SHP77 (cell line): ENCODE measurements around the gene TGFB2.

ENCODE experiments used
- DNase-seq, 2 experiments: peaks; one replicate each; lab custom pipeline; 2025; lab: John Stamatoyannopoulos, UW

The TGFB2 gene

DNA sequence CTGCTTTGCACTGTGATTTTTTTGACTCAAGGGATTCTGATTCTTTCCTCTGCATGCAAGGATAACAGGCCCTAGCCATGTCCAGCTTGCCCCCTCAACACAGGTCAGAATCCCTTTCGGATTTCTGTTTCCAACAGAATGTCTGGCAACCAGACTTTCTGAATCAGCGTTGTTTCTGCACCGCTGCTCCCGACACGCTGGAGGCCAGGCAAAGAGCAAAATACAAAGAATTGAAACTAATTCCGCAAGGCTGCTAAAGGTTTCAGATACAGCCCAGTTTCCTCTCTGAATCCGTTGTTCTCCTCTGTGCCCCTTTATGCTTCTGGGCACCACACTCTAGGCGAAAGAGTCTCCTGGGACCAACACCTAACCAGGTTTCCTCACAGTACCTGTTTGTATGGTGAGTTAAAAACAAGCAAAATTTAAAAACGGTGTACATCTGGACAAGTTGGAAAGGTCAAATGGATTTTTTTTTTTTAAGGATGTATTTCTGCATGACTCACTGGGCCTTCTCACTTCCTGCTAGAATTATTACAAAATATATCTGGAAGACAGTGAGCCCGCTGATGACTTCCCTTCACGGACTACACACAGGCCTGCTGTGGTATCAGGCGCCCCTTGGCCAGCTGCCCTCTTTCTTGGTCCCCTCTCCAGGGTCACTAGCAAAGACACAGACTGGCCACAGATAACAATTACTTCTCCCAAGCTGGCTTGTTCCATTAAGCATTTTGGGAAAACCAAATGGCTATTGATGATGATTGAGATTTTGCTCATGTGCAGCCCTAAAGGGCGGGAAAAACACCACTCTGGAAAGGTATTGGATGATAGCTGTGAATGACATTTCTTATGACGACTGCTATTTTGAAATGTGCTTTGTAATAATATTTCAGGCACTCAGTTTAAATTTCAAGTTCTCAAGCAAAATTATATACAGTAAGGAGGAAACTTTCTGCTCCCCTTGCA is 118.3 kb downstream of the TGFB2 start:
- DNase-seq = no peak

GRCh38 chr1:218464871-218465270 is 119.7 kb downstream of the TGFB2 start:
- no peak for DNase-seq

- no peak for DNase-seq
Observed at GRCh38 chr1:218466341-218467010, 121.3 kb downstream of the TGFB2 start.

GRCh38 chr1:218467101-218468072 is 122.3 kb downstream of the TGFB2 start:
- no peak for DNase-seq

DNA sequence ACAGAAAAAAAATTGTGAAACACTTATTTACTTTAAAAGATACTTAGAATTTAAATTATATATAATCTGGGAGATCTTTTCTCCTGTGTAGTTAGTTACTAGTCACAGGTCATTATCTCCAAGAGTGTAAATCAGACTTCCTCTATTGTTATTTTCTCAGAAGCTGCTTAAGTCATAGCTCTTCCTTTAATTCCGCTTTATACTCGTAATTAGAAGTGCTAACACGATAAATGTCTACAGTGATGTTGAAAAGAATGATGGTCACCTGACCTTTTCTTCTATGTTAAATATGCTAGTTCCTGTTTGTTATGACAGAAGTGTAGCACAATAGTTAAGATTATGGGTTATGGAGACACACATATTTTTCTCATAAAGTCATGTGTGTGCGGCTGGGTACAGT is 123.6 kb downstream of the TGFB2 start:
- no peak for DNase-seq

DNA sequence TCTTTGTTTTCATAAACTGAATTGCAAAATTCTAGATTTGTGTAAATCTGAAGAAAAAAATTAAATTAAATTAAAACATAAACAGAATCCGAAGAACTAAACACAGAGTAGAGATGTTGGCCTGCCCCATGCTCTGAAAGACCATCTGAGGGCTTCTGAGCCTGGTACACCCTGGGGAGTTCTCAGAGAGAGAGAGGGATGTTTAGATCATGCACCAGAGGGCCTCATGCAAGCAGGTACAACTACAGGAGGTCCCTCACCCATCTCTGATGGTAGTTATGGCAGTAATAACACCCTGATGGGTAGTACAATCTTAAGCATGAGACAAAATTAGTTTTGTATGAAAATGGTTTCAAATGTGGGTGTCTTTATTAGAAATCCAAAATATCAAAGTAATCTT is 127.7 kb downstream of the TGFB2 start:
- no peak for DNase-seq

- DNase-seq = no peak
Observed at GRCh38 chr1:218473522-218473921, 128.4 kb downstream of the TGFB2 start.

DNA sequence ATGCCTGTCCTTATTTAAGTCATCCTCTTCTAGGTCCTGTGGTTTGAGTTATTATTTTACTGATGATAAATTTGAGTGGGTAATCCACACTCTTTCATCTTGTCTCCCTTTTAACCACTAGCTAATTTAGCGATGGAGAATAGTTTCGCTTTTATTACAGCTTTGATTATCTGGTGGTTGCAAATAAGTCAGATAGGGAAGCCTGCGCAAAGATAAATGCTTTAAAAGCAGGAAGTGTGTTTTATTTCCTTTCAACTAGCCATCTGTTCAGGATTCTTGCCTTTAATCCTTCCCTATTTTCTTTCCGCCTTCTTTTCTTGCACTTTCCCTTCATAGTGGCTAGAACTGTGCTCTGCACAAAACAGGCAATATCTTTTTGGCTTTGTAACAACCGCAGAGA is 129.0 kb downstream of the TGFB2 start:
- DNase-seq = no peak

DNA sequence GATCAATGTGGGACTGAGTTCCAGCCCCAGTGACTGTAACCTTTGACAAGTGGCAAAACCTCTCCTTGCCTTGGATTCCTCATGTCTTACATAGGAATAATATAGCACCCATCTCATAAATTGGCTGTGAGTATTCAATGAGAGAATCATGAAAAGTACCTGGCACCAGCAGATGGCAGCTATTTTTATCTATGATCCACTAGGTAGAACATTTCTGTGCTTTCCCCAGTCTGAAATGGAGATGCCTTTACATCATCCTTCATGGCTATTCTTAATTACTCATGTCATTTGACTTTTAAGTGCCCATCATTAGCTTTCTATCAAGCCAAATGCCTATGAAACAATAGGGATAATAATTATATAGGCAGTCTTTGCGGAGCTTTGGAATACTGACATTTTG is 130.1 kb downstream of the TGFB2 start:
- no peak for DNase-seq

DNA sequence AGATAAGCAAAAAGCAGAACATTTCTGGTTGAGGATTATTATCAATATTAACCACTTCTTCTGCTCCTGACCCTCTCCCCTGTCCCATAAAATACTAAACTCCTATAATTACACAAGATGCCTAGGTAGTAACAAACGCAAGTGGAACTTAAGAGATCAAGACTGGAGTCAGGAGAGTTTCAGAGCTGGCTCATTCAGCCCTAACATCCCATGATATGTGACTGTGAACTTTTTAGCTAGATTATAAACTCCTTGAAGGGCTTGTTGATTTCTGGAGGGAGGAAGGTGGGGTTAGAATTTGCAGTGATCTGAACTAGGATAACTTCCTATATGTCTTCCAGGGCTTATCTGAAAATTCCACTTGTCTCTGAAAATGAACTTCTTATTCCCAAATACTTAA is 130.6 kb downstream of the TGFB2 start:
- DNase-seq = no peak

DNA sequence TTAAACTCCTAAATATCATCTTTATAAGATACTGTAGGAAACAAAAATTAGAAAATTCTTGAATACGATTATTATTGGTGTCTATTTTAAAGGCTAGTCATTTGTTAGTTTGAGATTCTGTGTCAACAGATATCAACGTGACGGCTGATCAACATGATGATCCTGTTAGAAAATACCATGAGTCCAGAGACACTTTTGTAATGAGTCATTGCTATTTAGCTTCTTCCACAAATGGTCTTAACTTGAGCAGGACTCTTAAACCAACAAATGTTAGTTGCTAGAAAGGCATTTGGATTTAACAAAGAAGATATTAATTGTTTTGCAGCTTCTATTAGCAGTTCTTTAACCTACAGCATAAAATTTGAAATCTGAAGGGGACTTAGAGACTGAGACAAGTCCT is 131.2 kb downstream of the TGFB2 start:
- DNase-seq = no peak

GRCh38 chr1:218478336-218478735 is 133.2 kb downstream of the TGFB2 start:
- DNase-seq = no peak

DNA sequence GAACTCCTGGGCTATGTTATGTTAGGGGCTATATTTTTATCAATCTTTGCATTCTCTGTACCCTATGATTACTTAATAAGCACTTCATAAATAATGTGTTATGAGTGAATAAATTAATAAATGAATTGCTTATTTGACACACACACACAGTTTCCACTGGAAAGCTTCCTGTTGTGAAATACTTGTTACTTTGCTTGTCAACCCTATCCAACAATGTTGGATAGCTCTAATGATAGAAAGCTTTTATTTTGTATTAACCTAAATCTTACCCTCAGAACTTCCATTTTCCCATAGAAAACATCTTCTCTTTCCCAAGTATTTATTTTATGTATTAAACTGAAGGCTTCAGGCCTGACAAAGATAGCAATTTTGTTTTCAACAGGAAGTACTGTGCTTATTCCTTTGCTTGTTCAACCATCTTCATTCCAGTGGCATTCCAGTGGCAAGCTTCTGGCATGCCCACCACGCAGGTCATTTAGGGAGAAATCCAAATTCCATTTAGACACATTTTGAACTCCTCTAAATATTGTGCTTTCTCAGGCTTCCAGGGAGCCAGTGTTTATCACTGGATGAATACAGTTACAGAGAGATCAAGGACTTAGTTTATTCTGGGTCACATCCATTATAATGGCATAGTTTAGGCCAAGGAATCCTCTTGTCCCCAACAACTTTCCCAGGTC is 134.4 kb downstream of the TGFB2 start:
- DNase-seq = no peak

- no peak for DNase-seq
Observed at GRCh38 chr1:218480137-218480536, 135.0 kb downstream of the TGFB2 start.

DNA sequence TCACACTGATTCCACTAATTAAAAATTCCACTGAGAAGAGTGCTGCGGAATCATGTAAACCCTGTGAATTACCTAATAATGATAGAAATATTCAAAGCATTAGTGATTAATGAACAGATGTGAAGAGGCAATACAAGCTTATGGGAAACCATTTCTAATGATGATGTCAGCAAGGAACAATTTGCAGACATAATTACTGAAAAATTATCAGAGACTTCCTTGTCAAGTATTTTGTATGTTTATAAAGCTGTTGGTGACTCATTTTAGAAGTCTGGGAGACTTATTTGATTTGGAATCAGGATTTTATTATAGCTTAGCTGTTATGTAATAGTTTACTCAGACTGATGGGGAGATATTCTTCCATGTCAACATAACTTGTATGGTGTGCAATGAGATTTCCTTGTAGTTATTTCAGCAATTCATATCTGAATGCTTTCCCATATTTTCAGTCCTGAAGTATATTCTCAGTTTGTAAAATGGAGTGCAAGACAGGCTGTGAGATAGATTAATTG is 135.5 kb downstream of the TGFB2 start:
- no peak for DNase-seq

DNA sequence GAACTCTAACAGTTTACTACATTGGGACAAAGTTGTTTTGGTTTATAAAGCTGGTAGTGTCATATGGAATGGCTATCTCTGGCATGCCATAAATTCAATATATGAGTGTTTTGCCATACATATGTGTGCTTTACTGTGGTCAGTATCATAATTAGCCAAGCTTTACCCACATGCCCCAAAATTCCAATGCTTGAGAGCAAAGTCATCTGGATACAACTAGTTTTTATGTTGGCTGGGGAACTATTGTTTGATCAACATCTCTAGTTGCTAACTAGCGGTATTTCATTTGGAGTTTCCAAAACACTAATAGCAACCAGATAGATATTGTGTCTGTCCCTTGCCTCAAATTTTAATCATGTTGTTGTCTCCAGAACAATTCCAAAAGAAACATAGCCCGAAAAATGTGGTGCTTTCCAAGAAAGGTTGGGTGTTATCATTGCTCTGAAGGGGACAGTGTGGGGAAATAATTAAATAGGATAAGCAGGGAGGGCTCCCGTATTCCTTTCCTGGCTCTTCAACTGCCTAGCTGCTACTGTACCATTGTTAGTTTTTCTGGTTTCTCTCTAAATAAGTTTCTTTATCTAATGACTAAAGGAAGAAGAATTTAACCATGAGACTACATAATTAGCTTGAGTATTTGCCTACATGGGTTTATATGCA is 136.1 kb downstream of the TGFB2 start:
- DNase-seq = no peak

- no peak for DNase-seq
Observed at GRCh38 chr1:218482683-218483082, 137.5 kb downstream of the TGFB2 start.

DNA sequence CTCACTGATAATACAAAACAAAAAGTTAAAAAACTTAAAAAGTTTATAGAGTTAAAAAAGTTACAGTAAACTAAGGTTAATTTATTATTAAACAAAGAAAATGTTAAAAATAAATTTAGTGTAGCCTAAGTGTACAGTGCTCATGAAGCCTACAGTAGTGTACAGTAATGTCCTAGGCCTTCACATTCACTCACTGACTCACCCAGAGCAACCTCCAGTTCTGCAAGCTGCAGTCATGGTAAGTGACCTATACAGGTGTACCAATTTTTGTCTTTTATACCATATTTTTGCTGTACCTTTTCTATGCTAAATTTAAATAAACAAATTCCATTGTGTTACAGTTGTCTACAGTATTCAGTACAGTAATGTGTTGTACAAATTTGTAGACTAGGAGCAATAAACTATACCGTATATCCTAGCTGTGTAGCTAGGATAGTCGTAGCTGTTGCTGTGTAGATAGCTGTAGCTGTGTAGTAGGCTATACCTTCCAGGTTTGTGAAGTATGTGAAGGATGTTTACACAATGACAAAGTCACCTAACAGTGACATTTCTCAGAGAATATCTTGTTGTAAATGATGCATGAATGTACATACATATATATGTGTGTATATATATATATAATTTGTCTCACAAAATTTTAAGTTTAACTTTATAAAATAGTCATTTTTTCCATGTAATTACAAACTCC is 140.2 kb downstream of the TGFB2 start:
- no peak for DNase-seq

- no peak for DNase-seq
Observed at GRCh38 chr1:218488531-218488930, 143.4 kb downstream of the TGFB2 start.

DNA sequence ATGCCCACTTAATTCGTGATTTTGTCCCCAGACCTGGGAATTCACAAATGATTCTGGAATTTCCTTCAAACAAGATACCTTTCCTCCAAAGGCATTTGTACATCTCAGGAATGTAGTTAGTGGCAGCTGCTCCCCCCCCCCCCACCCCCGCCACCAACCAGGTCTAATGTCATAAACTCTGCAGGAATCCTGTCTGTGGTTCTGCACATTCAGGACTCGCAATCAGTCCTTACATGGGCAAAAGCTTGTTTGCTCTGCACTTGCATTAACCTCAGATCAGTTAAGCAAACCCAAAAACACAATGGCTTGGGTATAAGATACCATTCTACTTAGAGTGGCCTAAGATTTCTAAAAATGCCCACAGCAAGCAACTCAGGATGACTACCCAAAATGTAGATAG is 143.8 kb downstream of the TGFB2 start:
- DNase-seq = no peak
